AG10803 (cell line): ENCODE results near the gene PPM1B.

Experiments
- DNase-seq: peaks from one replicate; pipeline ENCODE4 v3.0.0; 2010; ENCODE audit warnings: low read depth
- H3K4me3 ChIP-seq: 2 replicates; pipeline ENCODE4 v1.5.1; 2011; ENCODE audit warnings: mild to moderate bottlenecking, low read length, control low read depth
- TF ChIP-seq, protein P1 (sequence below): conservative IDR thresholded peaks from 2 replicates; pipeline ENCODE4 v1.5.1; 2011; ENCODE audit warnings: mild to moderate bottlenecking, low read length, control low read depth, inconsistent platforms

Gene PPM1B

DNA sequence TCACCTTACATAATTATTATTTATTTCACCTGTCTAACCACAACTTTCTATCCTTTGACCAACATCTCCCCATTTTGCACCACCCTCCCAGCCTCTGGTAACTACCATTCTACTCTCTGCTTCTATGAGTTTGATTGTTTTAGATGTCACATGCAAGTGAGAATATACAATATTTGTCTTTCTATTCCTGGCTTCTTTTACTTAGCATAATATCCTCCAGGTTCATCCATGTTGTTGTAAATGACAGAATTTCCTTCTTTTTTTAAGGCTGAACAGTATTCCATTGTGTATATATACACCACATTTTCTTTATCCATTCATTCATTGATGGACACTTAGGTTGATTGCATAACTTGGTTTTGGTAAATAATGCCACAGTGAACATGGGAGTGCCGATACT, 24.0 kb downstream of the PPM1B start:
- no peak overlapping the region for H3K4me3 ChIP-seq
- TF ChIP-seq, protein P1, sequence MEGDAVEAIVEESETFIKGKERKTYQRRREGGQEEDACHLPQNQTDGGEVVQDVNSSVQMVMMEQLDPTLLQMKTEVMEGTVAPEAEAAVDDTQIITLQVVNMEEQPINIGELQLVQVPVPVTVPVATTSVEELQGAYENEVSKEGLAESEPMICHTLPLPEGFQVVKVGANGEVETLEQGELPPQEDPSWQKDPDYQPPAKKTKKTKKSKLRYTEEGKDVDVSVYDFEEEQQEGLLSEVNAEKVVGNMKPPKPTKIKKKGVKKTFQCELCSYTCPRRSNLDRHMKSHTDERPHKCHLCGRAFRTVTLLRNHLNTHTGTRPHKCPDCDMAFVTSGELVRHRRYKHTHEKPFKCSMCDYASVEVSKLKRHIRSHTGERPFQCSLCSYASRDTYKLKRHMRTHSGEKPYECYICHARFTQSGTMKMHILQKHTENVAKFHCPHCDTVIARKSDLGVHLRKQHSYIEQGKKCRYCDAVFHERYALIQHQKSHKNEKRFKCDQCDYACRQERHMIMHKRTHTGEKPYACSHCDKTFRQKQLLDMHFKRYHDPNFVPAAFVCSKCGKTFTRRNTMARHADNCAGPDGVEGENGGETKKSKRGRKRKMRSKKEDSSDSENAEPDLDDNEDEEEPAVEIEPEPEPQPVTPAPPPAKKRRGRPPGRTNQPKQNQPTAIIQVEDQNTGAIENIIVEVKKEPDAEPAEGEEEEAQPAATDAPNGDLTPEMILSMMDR = no peak
- DNase-seq = no peak

DNA sequence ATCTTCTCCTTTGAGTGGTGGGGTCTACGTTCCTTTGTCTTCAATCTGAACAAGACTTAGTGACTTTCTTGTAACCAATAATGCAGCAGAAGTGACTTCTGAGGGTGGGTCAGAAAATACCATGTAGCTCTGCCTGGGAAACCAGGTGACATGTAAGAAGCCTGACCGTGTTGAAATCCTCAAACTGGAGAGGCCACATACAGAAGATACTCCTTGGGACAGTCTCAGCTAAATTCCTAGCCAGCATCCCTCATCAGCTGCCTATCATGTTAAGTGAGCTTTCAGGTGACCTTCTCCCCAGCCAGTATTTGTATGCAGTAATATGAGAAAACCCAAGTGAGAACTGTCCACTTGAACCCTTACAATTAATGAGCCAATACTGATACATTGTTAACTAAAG, 27.0 kb downstream of the PPM1B start:
- DNase-seq = no peak
- TF ChIP-seq, protein P1 = no peak
- H3K4me3 ChIP-seq = no peak overlapping the region

- TF ChIP-seq, protein P1 = no peak
- H3K4me3 ChIP-seq = no peak overlapping the region
- DNase-seq = no peak
Observed at GRCh38 chr2:44197816-44198215, 29.1 kb downstream of the PPM1B start.

DNA sequence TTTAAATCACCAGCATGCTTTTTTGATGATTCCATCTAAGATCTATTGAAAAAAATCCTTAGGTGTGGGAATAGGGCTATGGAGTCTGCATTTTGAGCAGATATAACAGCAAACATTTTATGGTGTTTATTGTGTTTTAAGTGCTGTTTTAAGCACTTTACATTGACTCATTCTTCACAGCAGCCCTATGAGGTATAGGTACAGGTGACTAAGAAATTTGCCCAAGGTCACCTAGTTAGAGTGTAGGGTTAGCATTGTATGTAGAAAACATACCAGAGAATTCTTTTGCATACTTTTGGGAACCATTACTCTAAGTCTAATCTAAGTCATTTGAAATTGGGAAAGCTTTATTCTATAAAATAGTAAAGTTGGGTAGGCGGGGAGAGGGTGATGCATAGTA, 31.3 kb downstream of the PPM1B start:
- TF ChIP-seq, protein P1 = no peak
- H3K4me3 ChIP-seq = no peak overlapping the region
- no peak for DNase-seq

DNA sequence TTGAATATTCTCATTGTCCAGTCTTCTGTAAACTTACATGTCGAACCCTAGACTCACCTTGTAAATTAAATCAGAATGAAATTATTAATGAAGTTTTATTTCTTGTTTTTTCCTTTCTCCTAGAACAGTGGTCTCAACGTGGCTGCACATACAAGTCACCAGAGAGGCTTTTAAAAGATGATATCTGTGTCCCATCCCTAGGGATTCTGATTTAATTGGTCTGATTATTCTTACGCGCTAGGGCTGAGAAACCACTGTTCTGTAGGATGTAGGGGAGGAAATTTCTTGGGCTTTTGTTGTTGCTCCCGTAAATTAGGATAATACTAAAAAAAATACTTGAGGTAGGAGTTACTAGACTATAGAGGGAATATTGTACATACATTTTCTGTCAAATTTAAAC, 32.1 kb downstream of the PPM1B start:
- H3K4me3 ChIP-seq = no peak overlapping the region
- TF ChIP-seq, protein P1 = no peak
- DNase-seq = no peak

DNA sequence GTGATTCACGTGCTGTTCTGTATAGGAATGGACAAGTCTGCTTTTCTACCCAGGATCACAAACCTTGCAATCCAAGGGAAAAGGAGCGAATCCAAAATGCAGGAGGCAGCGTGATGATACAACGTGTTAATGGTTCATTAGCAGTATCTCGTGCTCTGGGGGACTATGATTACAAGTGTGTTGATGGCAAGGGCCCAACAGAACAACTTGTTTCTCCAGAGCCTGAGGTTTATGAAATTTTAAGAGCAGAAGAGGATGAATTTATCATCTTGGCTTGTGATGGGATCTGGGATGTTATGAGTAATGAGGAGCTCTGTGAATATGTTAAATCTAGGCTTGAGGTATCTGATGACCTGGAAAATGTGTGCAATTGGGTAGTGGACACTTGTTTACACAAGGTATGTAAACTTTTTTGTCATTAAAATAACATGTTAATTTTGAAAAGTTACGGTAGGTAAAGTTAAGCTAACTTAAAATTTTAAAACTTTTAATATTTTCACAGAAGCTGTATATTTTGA, 33.0 kb downstream of the PPM1B start:
- DNase-seq = no peak
- TF ChIP-seq, protein P1 = no peak

DNA sequence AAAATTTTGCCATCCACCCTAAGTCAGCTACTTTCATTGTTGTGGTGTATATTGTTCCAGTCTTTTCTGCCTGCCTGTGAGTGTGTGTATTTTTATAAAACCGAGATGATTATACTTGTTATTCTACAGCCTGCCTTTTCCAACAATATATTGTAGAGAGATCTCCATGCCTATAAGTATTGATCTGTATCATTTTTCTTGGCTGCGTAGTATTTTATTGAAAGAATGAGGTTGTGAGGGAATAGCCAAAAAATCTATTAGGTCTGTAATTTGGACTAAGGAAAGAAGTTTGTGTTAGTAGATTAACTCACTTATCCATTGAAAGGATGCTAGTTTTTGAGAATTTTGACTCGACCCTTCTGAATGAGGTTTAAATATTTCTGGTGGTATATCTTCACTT, 34.9 kb downstream of the PPM1B start:
- no peak overlapping the region for H3K4me3 ChIP-seq
- TF ChIP-seq, protein P1 = no peak
- no peak for DNase-seq

More for the DNA sequence above, 33.0 kb downstream of the PPM1B start:
- no peak overlapping the region for H3K4me3 ChIP-seq
